Left ventricle myocardium inferior (tissue), 1 donor: ENCODE measurements around the gene FAM107B. TPM values are rescaled to one million over a fixed set of nuclear protein-coding genes. Genes with fewer than 3 reads are reported as not detected.

Experiments used
- DNase-seq: peaks from one replicate; pipeline ENCODE4 v3.0.0-alpha.2; 2020
- H3K27ac ChIP-seq: fragments of 200-600 bp; replicated peaks from 2 replicates; pipeline ENCODE4 v1.8.0; 2021
- H3K27me3 ChIP-seq: fragments of 200-600 bp; 2 replicates; pipeline ENCODE4 v1.8.0; 2021; ENCODE audit warnings: low read depth
- H3K36me3 ChIP-seq: fragments of 200-600 bp; 2 replicates; pipeline ENCODE4 v1.8.0; 2021
- H3K4me1 ChIP-seq: fragments of 200-600 bp; 2 replicates; pipeline ENCODE4 v1.8.0; 2021
- H3K4me3 ChIP-seq: fragments of 200-600 bp; 2 replicates; pipeline ENCODE4 v1.8.0; 2021; ENCODE audit warnings: mild to moderate bottlenecking, moderate library complexity
- H3K9me3 ChIP-seq: fragments of 200-600 bp; replicated peaks from 2 replicates; pipeline ENCODE4 v1.8.0; 2021
- CTCF ChIP-seq: fragments of 200-600 bp; IDR thresholded peaks from 2 replicates; pipeline ENCODE4 v1.8.0; 2021; ENCODE audit warnings: antibody characterized with exemption, mild to moderate bottlenecking, borderline replicate concordance
- intact Hi-C: fragments of 100-400 bp; cut with micrococcal nuclease; formaldehyde crosslinking; loops from one replicate; pipeline ENCODE4 v1.11.0; 2022
- total RNA-seq: library from RNA; stranded (reverse); fragmentation: NEBNext Ultra II Directional; extraction: Animal tissue kit (Norgen Biotek cat#: 25700); gene quantifications from one replicate; pipeline ENCODE4 v1.2.1, GENCODE V29; 2021
- donor health status: DM: no; HTN: yes; CAD: no; lungs with severe emphysema.

The FAM107B gene
- total RNA-seq, 1 donor from 2014 or later, result 4.7 TPM

- intact Hi-C loops, result no loop called here
- peaks cover 7% of the 10 kb centered on the region for H3K4me1 ChIP-seq
- no peaks in the 10 kb centered on the region for H3K27me3 ChIP-seq
- DNase-seq, result no peak
- no peaks in the 10 kb centered on the region for H3K36me3 ChIP-seq
- no peak overlapping the region for H3K4me3 ChIP-seq
- no peak for TF ChIP-seq CTCF
- peaks cover under 1% of the 10 kb centered on the region for H3K9me3 ChIP-seq
- no peak overlapping the region for H3K27ac ChIP-seq
Observed at GRCh38 chr10:14560791-14561765, 213.6 kb downstream of the FAM107B start.

- H3K27me3 ChIP-seq, result no peaks in the 10 kb centered on the region
- H3K4me3 ChIP-seq, result no peak overlapping the region
- no peak for DNase-seq
- H3K9me3 ChIP-seq, result no peaks in the 10 kb centered on the region
- no peak overlapping the region for H3K27ac ChIP-seq
- intact Hi-C loops, result no loop called here
- no peaks in the 10 kb centered on the region for H3K36me3 ChIP-seq
- H3K4me1 ChIP-seq, result peaks cover 9% of the 10 kb centered on the region
- TF ChIP-seq CTCF, result no peak
Observed at GRCh38 chr10:14560274-14560673, 214.4 kb downstream of the FAM107B start.

- H3K36me3 ChIP-seq, result no peaks in the 10 kb centered on the region
- H3K4me1 ChIP-seq, result peaks cover 19% of the 10 kb centered on the region
- intact Hi-C loops, result no loop called here
- no peaks in the 10 kb centered on the region for H3K27me3 ChIP-seq
- no peak for TF ChIP-seq CTCF
- DNase-seq, result no peak
- H3K4me3 ChIP-seq, result no peak overlapping the region
- H3K27ac ChIP-seq, result no peak overlapping the region
- no peaks in the 10 kb centered on the region for H3K9me3 ChIP-seq
Observed at GRCh38 chr10:14558025-14558424, 216.7 kb downstream of the FAM107B start.

- no peak overlapping the region for H3K4me3 ChIP-seq
- intact Hi-C loops, result no loop called here
- no peaks in the 10 kb centered on the region for H3K36me3 ChIP-seq
- no peaks in the 10 kb centered on the region for H3K27me3 ChIP-seq
- no peak overlapping the region for H3K27ac ChIP-seq
- no peaks in the 10 kb centered on the region for H3K9me3 ChIP-seq
- peaks cover 19% of the 10 kb centered on the region for H3K4me1 ChIP-seq
- no peak for DNase-seq
- no peak for TF ChIP-seq CTCF
Observed at GRCh38 chr10:14557567-14557966, 217.1 kb downstream of the FAM107B start.

- intact Hi-C loops, result no loop called here
Observed at GRCh38 chr10:14556285-14556956, 218.3 kb downstream of the FAM107B start.

More at GRCh38 chr10:14556285-14556956, 218.3 kb downstream of the FAM107B start:
- H3K4me3 ChIP-seq, result no peak overlapping the region
- no peak for DNase-seq
- no peaks in the 10 kb centered on the region for H3K36me3 ChIP-seq
- H3K4me1 ChIP-seq, result peaks cover 19% of the 10 kb centered on the region
- H3K9me3 ChIP-seq, result no peaks in the 10 kb centered on the region
- peak; percentile 33 for TF ChIP-seq CTCF
- peak overlapping the region; percentile 10 for H3K27ac ChIP-seq
- no peaks in the 10 kb centered on the region for H3K27me3 ChIP-seq
